Ectodermal cell (in vitro differentiated cells): Measurements from ENCODE around the gene LEFTY2.
"Not testable (repeated sequence)": the region's sequence is repeated elsewhere in the genome, so short reads cannot be mapped to it uniquely, and the experiment has no call there.

Source experiments
- H3K27ac ChIP-seq: 2 replicates; pipeline ENCODE4 v1.7.0; 2013; ENCODE audit warnings: mild to moderate bottlenecking, low read depth, low read length; ENCODE audit not compliant: insufficient read depth, poor library complexity, severe bottlenecking
- H3K27me3 ChIP-seq: 2 replicates; pipeline ENCODE4 v1.7.0; 2013; ENCODE audit warnings: mild to moderate bottlenecking, low read length; ENCODE audit not compliant: insufficient read depth, control insufficient read depth, poor library complexity, severe bottlenecking
- H3K36me3 ChIP-seq: one replicate; pipeline ENCODE4 v1.7.0; 2013; ENCODE audit warnings: low read length; ENCODE audit not compliant: control insufficient read depth, insufficient read depth
- H3K4me1 ChIP-seq: one replicate; pipeline ENCODE4 v1.7.0; 2013; ENCODE audit warnings: low read length; ENCODE audit not compliant: control insufficient read depth, insufficient read depth
- H3K4me3 ChIP-seq: 2 replicates; pipeline ENCODE4 v1.7.0; 2013; ENCODE audit warnings: low read depth, low read length, control low read depth; ENCODE audit not compliant: insufficient read depth
- H3K9me3 ChIP-seq: 2 replicates; pipeline ENCODE4 v1.7.0; 2013; ENCODE audit warnings: mild to moderate bottlenecking, low read length, moderate library complexity; ENCODE audit not compliant: control insufficient read depth
- WGBS, 2 experiments: methylation state at CpG; one replicate each; pipeline ENCODE4 v1.1.7; 2013; ENCODE audit warnings: missing lambda C conversion rate in 2 of 2; 5-methylcytosine and 5-hydroxymethylcytosine counted together

LEFTY2 gene

GRCh38 chr1:225972344-225973152 lies 31.5 kb upstream of the LEFTY2 start:
- no peaks in the 10 kb centered on the region for H3K36me3 ChIP-seq
- H3K27me3 ChIP-seq, result no peaks in the 10 kb centered on the region
- 94 to 95% methylated on average over 15 of the region's 15 CpGs for WGBS, 2 experiments
- H3K4me3 ChIP-seq, result no peak overlapping the region
- no peak overlapping the region for H3K27ac ChIP-seq
- no peaks in the 10 kb centered on the region for H3K4me1 ChIP-seq
- H3K9me3 ChIP-seq, result no peaks in the 10 kb centered on the region

DNA sequence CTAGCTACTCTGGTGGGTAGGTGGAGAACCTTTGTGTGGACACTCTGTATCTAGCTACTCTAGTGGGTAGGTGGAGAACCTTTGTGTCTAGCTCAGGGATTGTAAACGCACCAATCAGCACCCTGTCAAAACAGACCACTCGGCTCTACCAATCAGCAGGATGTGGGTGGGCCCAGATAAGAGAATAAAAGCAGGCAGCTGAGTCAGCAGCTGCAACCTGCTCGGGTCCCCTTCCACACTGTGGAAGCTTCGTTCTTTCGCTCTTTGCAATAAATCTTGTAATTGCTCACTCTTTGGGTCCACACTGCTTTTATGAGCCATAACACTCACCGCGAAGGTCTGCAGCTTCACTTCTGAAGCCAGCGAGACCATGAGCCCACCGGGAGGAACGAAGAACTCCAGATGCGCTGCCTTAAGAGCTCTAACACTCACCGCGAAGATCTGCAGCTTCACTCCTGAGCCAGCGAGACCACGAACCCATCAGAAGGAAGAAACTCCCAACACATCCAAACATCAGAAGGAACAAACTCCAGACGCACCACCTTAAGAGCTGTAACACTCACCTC lies 29.7 kb upstream of the LEFTY2 start:
- not testable (repeated sequence) for H3K36me3 ChIP-seq, H3K27me3 ChIP-seq, H3K4me3 ChIP-seq, H3K9me3 ChIP-seq, H3K27ac ChIP-seq, H3K4me1 ChIP-seq
- 95% methylated on average over 16 of the region's 16 CpGs for WGBS, 2 experiments

GRCh38 chr1:225969751-225970150 lies 28.7 kb upstream of the LEFTY2 start:
- H3K9me3 ChIP-seq, H3K4me3 ChIP-seq, H3K27ac ChIP-seq, H3K36me3 ChIP-seq, H3K27me3 ChIP-seq, H3K4me1 ChIP-seq: not testable (repeated sequence)
- 97% methylated on average over 28 of the region's 28 CpGs for WGBS, 2 experiments

DNA sequence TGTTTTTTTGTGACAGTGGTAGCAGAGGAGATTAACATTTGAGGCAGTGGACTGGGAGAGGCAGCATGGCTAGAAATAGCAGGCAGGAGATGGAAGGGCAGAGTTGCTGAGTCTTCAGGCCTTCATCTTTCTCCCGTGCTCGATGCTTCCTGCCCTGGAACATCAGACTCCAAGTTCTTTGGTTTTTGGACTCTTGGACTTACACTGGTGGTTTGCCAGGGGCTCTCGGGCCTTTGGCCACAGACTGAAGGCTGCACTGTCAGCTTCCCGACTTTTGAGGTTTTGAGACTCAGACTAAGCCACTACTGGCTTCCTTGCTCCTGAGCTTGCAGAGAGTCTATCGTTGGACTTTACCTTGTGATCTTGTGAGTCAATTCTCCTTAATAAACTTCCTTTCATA lies 24.2 kb upstream of the LEFTY2 start:
- H3K9me3 ChIP-seq, result no peaks in the 10 kb centered on the region
- no peak overlapping the region for H3K4me3 ChIP-seq
- WGBS, 2 experiments, result 86 to 94% methylated on average over 5 of the region's 5 CpGs
- H3K4me1 ChIP-seq, result no peaks in the 10 kb centered on the region
- no peak overlapping the region for H3K27ac ChIP-seq
- H3K36me3 ChIP-seq, result no peaks in the 10 kb centered on the region
- no peaks in the 10 kb centered on the region for H3K27me3 ChIP-seq

- Histone ChIP-seq H3K4me1 (no peaks in the 10 kb centered on the region), H3K9me3 (no peaks in the 10 kb centered on the region), H3K4me3 (no peak overlapping the region), H3K27me3 (no peaks in the 10 kb centered on the region), H3K36me3 (no peaks in the 10 kb centered on the region), H3K27ac (no peak overlapping the region)
- WGBS, 2 experiments, result 94% methylated on average over 14 of the region's 15 CpGs
Observed at GRCh38 chr1:225963735-225964530, 22.9 kb upstream of the LEFTY2 start.

DNA sequence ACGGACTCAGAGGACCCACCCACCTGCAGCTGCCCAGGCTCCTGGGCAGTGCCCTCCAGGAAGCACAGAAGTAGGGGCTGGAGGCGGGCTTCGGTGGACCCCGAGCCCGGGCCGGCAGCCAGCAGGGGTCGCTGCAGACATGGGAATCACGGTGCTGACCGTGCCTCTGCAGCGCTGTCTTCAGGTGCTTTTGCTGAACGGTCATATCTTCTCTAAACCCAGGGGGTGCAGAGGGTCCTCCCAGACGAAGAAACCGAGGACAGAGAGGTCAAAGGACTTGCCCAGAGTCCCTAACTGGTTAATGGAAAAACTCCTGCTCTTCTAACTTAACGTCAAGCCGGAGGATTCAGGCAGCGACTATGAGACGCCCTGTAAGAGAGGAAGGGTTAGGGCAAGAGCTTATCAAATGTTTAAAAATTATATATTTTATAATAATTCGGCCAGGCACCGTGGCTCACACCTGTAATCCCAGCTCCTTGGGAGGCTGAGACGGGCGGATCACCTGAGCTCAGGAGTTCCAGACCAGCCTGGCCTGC lies 21.5 kb upstream of the LEFTY2 start:
- Histone ChIP-seq H3K27me3 (no peaks in the 10 kb centered on the region), H3K27ac (no peak overlapping the region), H3K9me3 (no peaks in the 10 kb centered on the region), H3K36me3 (no peaks in the 10 kb centered on the region), H3K4me1 (no peaks in the 10 kb centered on the region), H3K4me3 (no peak overlapping the region)
- 29 to 39% methylated on average over 19 to 21 of the region's 21 CpGs for WGBS, 2 experiments

DNA sequence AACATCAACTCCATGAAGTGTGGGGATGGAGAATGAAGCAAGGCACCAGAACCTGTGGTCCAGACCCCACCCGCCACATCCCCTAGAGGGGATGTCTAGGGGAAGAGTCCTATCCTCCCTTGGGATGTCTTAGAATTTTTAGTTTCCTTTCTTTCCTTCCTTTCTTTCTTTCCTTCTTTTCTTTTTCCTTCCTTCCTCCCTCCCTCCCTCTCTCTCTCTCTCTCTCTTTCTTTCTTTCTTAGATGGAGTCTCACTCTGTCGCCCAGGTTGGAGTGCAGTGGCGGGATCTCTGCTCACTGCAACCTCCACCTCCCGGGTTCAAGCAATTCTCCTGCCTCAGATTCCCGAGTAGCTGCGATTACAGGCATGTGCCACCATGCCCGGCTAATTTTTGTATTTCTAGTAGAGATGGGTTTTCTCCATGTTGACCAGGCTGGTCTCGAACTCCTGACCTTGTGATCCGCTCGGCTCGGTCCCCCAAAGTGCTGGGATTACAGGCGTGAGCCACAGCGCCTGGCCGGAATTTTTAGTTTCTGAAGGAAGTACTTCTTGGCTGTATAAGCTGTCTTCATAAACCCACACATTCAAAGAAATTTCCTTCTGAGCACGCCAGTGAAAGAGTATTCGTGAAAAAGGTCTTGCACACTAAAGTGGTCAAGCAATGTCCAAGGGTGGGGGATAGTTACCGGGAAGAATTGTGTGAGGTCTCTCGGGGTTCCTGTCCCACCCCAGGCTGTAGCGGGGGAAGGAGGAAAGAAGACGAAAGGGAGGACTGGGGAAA lies 20.8 kb upstream of the LEFTY2 start:
- H3K27me3 ChIP-seq, result no peaks in the 10 kb centered on the region
- no peaks in the 10 kb centered on the region for H3K9me3 ChIP-seq
- no peak overlapping the region for H3K27ac ChIP-seq
- H3K36me3 ChIP-seq, result no peaks in the 10 kb centered on the region
- no peak overlapping the region for H3K4me3 ChIP-seq
- no peaks in the 10 kb centered on the region for H3K4me1 ChIP-seq
- WGBS, 2 experiments, result 89 to 90% methylated on average over 20 of the region's 20 CpGs

- WGBS, 2 experiments, result 86 to 88% methylated on average over 3 of the region's 3 CpGs
- Histone ChIP-seq H3K4me3 (no peak overlapping the region), H3K4me1 (no peaks in the 10 kb centered on the region), H3K9me3 (no peaks in the 10 kb centered on the region), H3K27me3 (no peaks in the 10 kb centered on the region), H3K36me3 (no peaks in the 10 kb centered on the region), H3K27ac (no peak overlapping the region)
Observed at GRCh38 chr1:225958041-225958440, 17.0 kb upstream of the LEFTY2 start.

GRCh38 chr1:225954753-225955152 lies 13.7 kb upstream of the LEFTY2 start:
- Histone ChIP-seq H3K36me3 (no peaks in the 10 kb centered on the region), H3K9me3 (no peaks in the 10 kb centered on the region), H3K4me1 (no peaks in the 10 kb centered on the region), H3K4me3 (no peak overlapping the region), H3K27ac (no peak overlapping the region), H3K27me3 (no peaks in the 10 kb centered on the region)
- 88 to 93% methylated on average over 1 of the region's 1 CpG for WGBS, 2 experiments
